Heart left ventricle (tissue), 16 donors: ENCODE data around the gene UST. TPM values are rescaled to one million over a fixed set of nuclear protein-coding genes. Genes with fewer than 3 reads are reported as not detected.

Experiments
- ATAC-seq, 4 donors: fragments of 200-7000 bp; cut with Tn5 transposase; one replicate each; pipeline ENCODE4 v1.9.1; 2020 to 2022; ENCODE audit warnings: moderate library complexity in 4 of 4, mild to moderate bottlenecking in 3 of 4, moderate number of reproducible peaks in 1 of 4
- DNase-seq, 5 donors: peaks; one replicate each; pipeline ENCODE4 v3.0.0-alpha.2; 2020
- H3K27ac ChIP-seq, 12 donors: fragments of 200-600 bp; sonication (generic) in 4 of 12; one replicate each; pipeline versions ENCODE4 v1.5.0 to v1.8.0; 2016 to 2022; ENCODE audit warnings: mild to moderate bottlenecking in 2 of 12
- H3K27me3 ChIP-seq, 9 donors: fragments of 200-600 bp; sonication (generic) in 2 of 9; one replicate each; pipeline versions ENCODE4 v1.5.1 to v1.8.0; 2016 to 2022; ENCODE audit warnings: mild to moderate bottlenecking in 3 of 9
- H3K36me3 ChIP-seq, 9 donors: fragments of 200-600 bp; sonication (generic) in 2 of 9; one replicate each; pipeline versions ENCODE4 v1.5.0 to v1.8.0; 2018 to 2022; ENCODE audit warnings: mild to moderate bottlenecking in 2 of 9
- H3K4me1 ChIP-seq, 12 donors: fragments of 200-600 bp; sonication (generic) in 4 of 12; one replicate each; pipeline versions ENCODE4 v1.5.0 to v1.8.0; 2016 to 2022; ENCODE audit warnings: mild to moderate bottlenecking in 3 of 12
- H3K4me3 ChIP-seq, 12 donors: fragments of 200-600 bp; sonication (generic) in 4 of 12; one replicate each; pipeline versions ENCODE4 v1.5.0 to v1.8.0; 2017 to 2022; ENCODE audit warnings: mild to moderate bottlenecking in 9 of 12, moderate library complexity in 4 of 12
- H3K9me3 ChIP-seq, 12 donors: fragments of 200-600 bp; sonication (generic) in 4 of 12; one replicate each; pipeline versions ENCODE4 v1.5.0 to v1.8.0; 2016 to 2022; ENCODE audit warnings: mild to moderate bottlenecking in 1 of 12
- POLR2A ChIP-seq, 2 donors: fragments of 450-650 bp; IDR thresholded peaks; one replicate each; pipeline ENCODE4 v1.6.1; 2017; ENCODE audit warnings: antibody characterized with exemption in 2 of 2, mild to moderate bottlenecking in 2 of 2, moderate library complexity in 2 of 2
- WGBS, 4 donors: extraction: QIAGEN DNeasy Blood & Tissue Kit in 2 of 4; methylation state at CpG; one replicate each; pipeline versions ENCODE4 v1.1.5 to v1.1.7; 2013 to 2018; 5-methylcytosine and 5-hydroxymethylcytosine counted together
- intact Hi-C, 10 donors: fragments of 100-400 bp; cut with DNase I; formaldehyde crosslinking; loops; one replicate each; pipeline versions ENCODE4 v1.11.1 to v1.14.2; 2022
- polyA plus RNA-seq, 2 donors: library from polyadenylated mRNA; stranded (reverse); fragments of 200-250 nt; gene quantifications; one replicate each; pipeline ENCODE4 v1.2.3, GENCODE V29; 2013
- total RNA-seq, 9 donors: library from RNA; depleted of rRNA in 2 of 9; stranded (reverse); fragments of >200 nt in 2 of 9; fragmentation: NEBNext Ultra II Directional in 3 of 9; extraction: Animal tissue kit (Norgen Biotek cat#: 25700) in 3 of 9; gene quantifications; one replicate each; pipeline versions ENCODE4 v1.1.0 to v1.2.4, GENCODE V29; 2016 to 2023
- TF ChIP-seq, protein P1 (sequence below), 12 donors: fragments of 200-600 bp; sonication (generic) in 4 of 12; IDR thresholded peaks; one replicate each; pipeline versions ENCODE4 v1.5.0 to v1.8.0; 2018 to 2022; ENCODE audit warnings: antibody characterized with exemption in 12 of 12, mild to moderate bottlenecking in 5 of 12
- donor health status: ischemic (EF 13 %, LVEDD 7.1; RV severe dilation, severe dysfunction).
- donor health status: healthy with polysubstance abuse.
- donor health status: DM: no; HTN: yes; CAD: no.
- donor health status: DM: no; HTN: no; CAD: no.
- donor health status: ischemic (EF 25% LVEDD 6.9; RV normal size, moderate dysfunction).
- donor health status: ischemic (EF 25% LVEDD 5.7; RV mildly dilated, moderate dysfunction).
- donor health status: healthy.
- donor health status: DM: yes; HTN: yes; CAD: no.
- donor health status: ischemic (EF 35%, LVEDD 5.7; RV mildly dilated, moderate dysfunction).
- donor health status: nonischemic (EF 11% LVEDD 7.7; RV severe dilation, severe dysfunction).
- donor health status: DM: yes; HTN: yes; CAD: no.
- donor health status: PGD.
- donor health status: ischemic (EF 29% LVEDD 5.4; RV normal size, mild dysfunction).
- donor health status: nonischemic (EF 23%, LVEDD 6.1; RV moderate dilation, normal function).

UST gene
- total and polyA plus RNA-seq, 11 donors: 1.1 to 5.8 (median 2.7) TPM

- H3K4me1 ChIP-seq: no peaks in the 10 kb centered on the region
- H3K4me3 ChIP-seq: no peak overlapping the region
- DNase-seq (no peak), ATAC-seq (no peak)
- no peaks in the 10 kb centered on the region for H3K27me3 ChIP-seq
- TF ChIP-seq POLR2A (IDR thresholded peaks at IDR 0.05): no peak
- TF ChIP-seq, protein P1, sequence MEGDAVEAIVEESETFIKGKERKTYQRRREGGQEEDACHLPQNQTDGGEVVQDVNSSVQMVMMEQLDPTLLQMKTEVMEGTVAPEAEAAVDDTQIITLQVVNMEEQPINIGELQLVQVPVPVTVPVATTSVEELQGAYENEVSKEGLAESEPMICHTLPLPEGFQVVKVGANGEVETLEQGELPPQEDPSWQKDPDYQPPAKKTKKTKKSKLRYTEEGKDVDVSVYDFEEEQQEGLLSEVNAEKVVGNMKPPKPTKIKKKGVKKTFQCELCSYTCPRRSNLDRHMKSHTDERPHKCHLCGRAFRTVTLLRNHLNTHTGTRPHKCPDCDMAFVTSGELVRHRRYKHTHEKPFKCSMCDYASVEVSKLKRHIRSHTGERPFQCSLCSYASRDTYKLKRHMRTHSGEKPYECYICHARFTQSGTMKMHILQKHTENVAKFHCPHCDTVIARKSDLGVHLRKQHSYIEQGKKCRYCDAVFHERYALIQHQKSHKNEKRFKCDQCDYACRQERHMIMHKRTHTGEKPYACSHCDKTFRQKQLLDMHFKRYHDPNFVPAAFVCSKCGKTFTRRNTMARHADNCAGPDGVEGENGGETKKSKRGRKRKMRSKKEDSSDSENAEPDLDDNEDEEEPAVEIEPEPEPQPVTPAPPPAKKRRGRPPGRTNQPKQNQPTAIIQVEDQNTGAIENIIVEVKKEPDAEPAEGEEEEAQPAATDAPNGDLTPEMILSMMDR (IDR thresholded peaks at IDR 0.05): no peak
- H3K36me3 ChIP-seq: no peaks in the 10 kb centered on the region
- no peak overlapping the region for H3K27ac ChIP-seq
- H3K9me3 ChIP-seq: no peaks in the 10 kb centered on the region
- 80 to 86% (median 81%) methylated on average over 3 of the region's 3 CpGs for WGBS, 4 donors
- intact Hi-C loops: loop anchor here in 5 of 10 donors (5.0 to 10.0 kb wide), 3 partner anchors 135 to 213 kb away; no protein-coding TSS in a partner anchor
Observed at GRCh38 chr6:148739822-148740128, 7.1 kb upstream of the UST start.

- peaks cover 0 to 12% (median 0%) of the 10 kb centered on the region in 9 donors for H3K27me3 ChIP-seq
- no peak for ATAC-seq
- DNase-seq: no peak
- intact Hi-C loops: loop anchor here in 5 of 10 donors (5.0 to 10.0 kb wide), 3 partner anchors 131 to 209 kb away; no protein-coding TSS in a partner anchor
- H3K9me3 ChIP-seq: no peaks in the 10 kb centered on the region
- no peak overlapping the region for H3K4me3 ChIP-seq
- no peaks in the 10 kb centered on the region for H3K36me3 ChIP-seq
- H3K4me1 ChIP-seq: peaks cover 0 to 19% (median 6%) of the 10 kb centered on the region in 12 donors
- WGBS, 4 donors: 65 to 73% (median 68%) methylated on average over 4 of the region's 4 CpGs
- TF ChIP-seq, protein P1 (IDR thresholded peaks at IDR 0.05): no peak
- TF ChIP-seq POLR2A (IDR thresholded peaks at IDR 0.05): no peak
- H3K27ac ChIP-seq: no peak overlapping the region
Observed at GRCh38 chr6:148743476-148743875, 3.4 kb upstream of the UST start.

GRCh38 chr6:148745926-148746325 lies 904 bp upstream of the UST start:
- TF ChIP-seq, protein P1 (IDR thresholded peaks at IDR 0.05): no peak
- TF ChIP-seq POLR2A (IDR thresholded peaks at IDR 0.05): no peak
- Histone ChIP-seq H3K4me3 (peak overlapping the region; percentile 51 to 91 (median 74)), H3K27ac (peak overlapping the region; percentile 58 to 87 (median 82)), H3K36me3 (no peaks in the 10 kb centered on the region), H3K9me3 (no peaks in the 10 kb centered on the region), H3K27me3 (peaks cover 0 to 17% (median 0%) of the 10 kb centered on the region in 9 donors), H3K4me1 (peaks cover 0 to 24% (median 8%) of the 10 kb centered on the region in 12 donors)
- 19 to 21% (median 20%) methylated on average over 4 to 6 of the region's 6 CpGs for WGBS, 4 donors
- DNase-seq: no peak
- intact Hi-C loops: loop anchor here in 8 of 10 donors (1.0 to 10.0 kb wide), 7 partner anchors 129 to 203 kb away; no protein-coding TSS in a partner anchor
- peak in 2 of 4 donors; percentile 1 for ATAC-seq

DNA sequence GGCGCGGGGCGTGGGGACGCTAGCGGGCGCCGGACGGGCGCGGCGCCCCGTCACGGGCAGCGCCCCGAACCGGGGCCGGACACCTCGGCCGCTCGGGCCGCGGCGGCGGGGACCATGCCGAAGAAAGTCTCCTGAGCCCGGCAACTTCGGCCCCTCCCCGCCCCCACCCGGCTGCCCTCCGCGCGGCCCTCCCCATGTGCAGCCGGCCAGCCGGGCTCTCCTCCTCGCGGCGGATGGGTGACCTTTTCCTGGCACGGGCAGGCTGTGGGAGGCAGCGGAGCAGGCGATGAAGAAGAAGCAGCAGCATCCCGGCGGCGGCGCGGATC lies 278 bp downstream of the UST start:
- Histone ChIP-seq H3K27me3 (peaks cover 0 to 17% (median 0%) of the 10 kb centered on the region in 9 donors), H3K4me1 (peaks cover 0 to 24% (median 8%) of the 10 kb centered on the region in 12 donors), H3K4me3 (peak overlapping the region; percentile 51 to 91 (median 74)), H3K9me3 (no peaks in the 10 kb centered on the region), H3K36me3 (no peaks in the 10 kb centered on the region), H3K27ac (peak overlapping the region in 11 of 12 donors; percentile 68 to 87 (median 82))
- peak in 3 of 4 donors; percentile 20 to 61 (median 53) for ATAC-seq
- WGBS, 4 donors: 0 to 1% (median 1%) methylated on average over 2 to 45 of the region's 45 CpGs
- DNase-seq: peak; percentile 48 to 74 (median 61)
- TF ChIP-seq POLR2A (IDR thresholded peaks at IDR 0.05): no peak
- TF ChIP-seq, protein P1 (IDR thresholded peaks at IDR 0.05): no peak
- intact Hi-C loops: loop anchor here in 7 of 10 donors (2.0 to 10.0 kb wide), 6 partner anchors 128 to 202 kb away; no protein-coding TSS in a partner anchor
